DOHH2 (cell line): Measurements from ENCODE around the gene DPH3.

Experiments used
- H3F3A ChIP-seq: fragments of 200-600 bp; sonication (generic), shearing (Covaris generic); 2 replicates; pipeline ENCODE4 v1.6.0; 2016; ENCODE audit warnings: antibody characterized with exemption, mild to moderate bottlenecking; ENCODE audit not compliant: control insufficient read depth, insufficient read depth
- H3K27ac ChIP-seq: fragments of 200-600 bp; sonication (generic); 2 replicates; pipeline ENCODE4 v1.5.1; 2014; ENCODE audit warnings: low read depth, mild to moderate bottlenecking, low read length, moderate library complexity
- H3K27me3 ChIP-seq: fragments of 200-600 bp; sonication (generic); 2 replicates; pipeline ENCODE4 v1.6.1; 2014; ENCODE audit warnings: mild to moderate bottlenecking, low read length, mixed read lengths; ENCODE audit not compliant: control insufficient read depth
- H3K36me3 ChIP-seq: fragments of 200-600 bp; sonication (generic); 2 replicates; pipeline ENCODE4 v1.6.1; 2014; ENCODE audit warnings: mild to moderate bottlenecking, low read length, moderate library complexity, mixed read lengths; ENCODE audit not compliant: control insufficient read depth
- H3K4me1 ChIP-seq: fragments of 200-600 bp; sonication (generic); 2 replicates; pipeline ENCODE4 v1.6.1; 2014; ENCODE audit warnings: mild to moderate bottlenecking, low read length, mixed read lengths; ENCODE audit not compliant: control insufficient read depth
- H3K4me2 ChIP-seq: fragments of 200-600 bp; sonication (generic); 2 replicates; pipeline ENCODE4 v1.6.0; 2014; ENCODE audit warnings: mild to moderate bottlenecking, low read length, moderate library complexity
- H3K4me3 ChIP-seq: fragments of 200-600 bp; sonication (generic); 2 replicates; pipeline ENCODE4 v1.5.1; 2014; ENCODE audit warnings: mild to moderate bottlenecking, low read length, mixed read lengths
- H3K79me2 ChIP-seq: fragments of 200-600 bp; sonication (generic); 2 replicates; pipeline ENCODE4 v1.6.1; 2014; ENCODE audit warnings: mild to moderate bottlenecking, low read length, mixed read lengths; ENCODE audit not compliant: control insufficient read depth
- H3K9me2 ChIP-seq: fragments of 200-600 bp; sonication (generic); replicated peaks from 2 replicates; pipeline ENCODE4 v1.6.1; 2014; ENCODE audit warnings: mild to moderate bottlenecking, low read length, mixed read lengths; ENCODE audit not compliant: control insufficient read depth
- H3K9me3 ChIP-seq: fragments of 200-600 bp; sonication (generic); 2 replicates; pipeline ENCODE4 v1.6.1; 2014; ENCODE audit warnings: antibody characterized with exemption, low read length, mixed read lengths; ENCODE audit not compliant: control insufficient read depth, insufficient read depth
- H4K20me1 ChIP-seq: fragments of 200-600 bp; sonication (generic); 2 replicates; pipeline ENCODE4 v1.6.0; 2014; ENCODE audit warnings: low read depth, mild to moderate bottlenecking, antibody characterized with exemption, low read length, moderate library complexity; ENCODE audit not compliant: control insufficient read depth, insufficient read depth
- EZH2phosphoT487 ChIP-seq: fragments of 200-600 bp; sonication (generic); IDR thresholded peaks from 2 replicates; pipeline ENCODE4 v1.6.1; 2017; ENCODE audit warnings: borderline replicate concordance, mild to moderate bottlenecking, antibody characterized with exemption, low read length, moderate library complexity, mixed read lengths
- TF ChIP-seq, protein P1 (sequence below): fragments of 200-600 bp; sonication (generic); IDR thresholded peaks from one replicate; pipeline ENCODE4 v1.5.1; 2014; ENCODE audit warnings: antibody characterized with exemption, mild to moderate bottlenecking, low read depth, low read length; ENCODE audit not compliant: poor library complexity, severe bottlenecking

DPH3 gene

DNA sequence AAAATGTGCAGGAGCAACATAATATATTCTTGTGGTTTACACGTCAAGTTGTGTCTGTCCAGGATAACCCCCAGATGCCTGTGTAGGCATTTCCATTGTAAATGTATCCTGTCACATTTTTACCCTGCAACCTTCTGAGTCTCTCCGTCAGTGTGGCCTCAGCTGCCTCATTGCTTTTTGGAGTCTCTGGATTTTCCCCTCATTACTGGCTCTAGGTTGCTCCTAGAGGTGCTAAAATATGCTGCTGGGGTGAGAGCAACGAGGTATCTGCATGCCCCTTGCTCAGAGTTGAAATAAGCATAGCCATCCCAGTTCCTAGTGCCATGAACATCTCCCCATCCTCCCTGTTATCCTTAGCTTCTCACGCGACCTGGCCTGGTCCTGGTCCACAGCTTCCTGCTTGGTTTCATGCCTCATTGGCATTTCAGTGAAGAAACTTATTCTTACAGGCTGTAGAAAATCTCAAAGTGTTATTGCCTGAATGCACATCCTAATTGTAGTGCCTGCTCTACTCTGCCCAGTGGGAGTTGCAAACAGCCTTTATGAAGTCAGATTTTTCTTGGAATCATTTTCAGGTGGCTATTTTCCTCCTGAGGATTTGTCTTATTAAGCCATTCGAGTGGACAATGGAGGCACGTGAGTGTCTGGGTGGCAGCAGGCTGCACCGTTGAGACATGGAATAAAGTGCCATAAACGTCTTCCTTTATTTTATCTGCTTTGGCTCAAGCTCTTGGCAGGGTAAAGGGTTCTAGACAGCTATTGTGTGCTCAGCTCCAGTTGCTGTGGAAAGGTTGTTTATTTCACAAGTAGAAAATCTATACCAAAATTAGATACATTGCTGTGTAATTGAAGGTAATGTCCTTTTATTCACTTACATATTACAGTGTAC, 33.5 kb upstream of the DPH3 start:
- H3K9me3 ChIP-seq: peaks cover 6% of the 10 kb centered on the region; the same call in 1 of the 2 replicates

DNA sequence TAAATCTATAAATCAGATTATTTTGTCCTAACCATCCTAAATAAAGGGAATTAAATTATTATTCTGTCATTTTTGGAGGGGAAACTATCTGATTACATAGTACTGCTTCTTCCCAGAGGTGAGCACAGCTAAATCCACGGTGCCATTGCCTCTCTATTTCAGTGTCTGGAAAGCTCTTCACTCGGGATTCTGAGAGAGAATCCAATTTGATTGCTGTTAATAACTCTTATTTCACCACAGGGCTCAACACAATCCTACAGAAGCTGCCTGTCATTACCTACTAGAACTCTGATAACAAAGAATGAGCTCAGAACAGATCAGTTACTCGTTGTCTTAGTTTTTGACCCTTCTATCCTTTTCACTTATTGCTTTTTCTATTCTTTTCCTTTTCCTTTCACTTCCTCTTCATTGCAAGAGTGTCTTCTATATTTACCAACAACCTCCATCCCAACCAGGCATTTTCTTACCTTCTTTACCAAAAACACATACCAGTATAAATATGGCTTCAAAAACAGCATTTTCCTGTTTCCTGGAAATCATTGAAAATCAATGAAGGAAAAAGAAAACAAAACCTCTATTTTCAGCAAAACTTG, 30.7 kb upstream of the DPH3 start:
- Histone ChIP-seq H3F3A (peaks cover 8% of the 10 kb centered on the region; the same call in 1 of the 2 replicates), H3K9me3 (peaks cover 6% of the 10 kb centered on the region; the same call in 1 of the 2 replicates), H4K20me1 (no peaks in the 10 kb centered on the region), H3K27me3 (no peaks in the 10 kb centered on the region), H3K79me2 (peaks cover 13% of the 10 kb centered on the region), H3K9me2 (no peaks in the 10 kb centered on the region), H3K4me3 (no peak overlapping the region), H3K4me1 (peaks cover 22% of the 10 kb centered on the region), H3K4me2 (no peak overlapping the region), H3K36me3 (peaks cover 78% of the 10 kb centered on the region), H3K27ac (no peak overlapping the region)
- TF ChIP-seq EZH2phosphoT487: no peak
- TF ChIP-seq, protein P1, sequence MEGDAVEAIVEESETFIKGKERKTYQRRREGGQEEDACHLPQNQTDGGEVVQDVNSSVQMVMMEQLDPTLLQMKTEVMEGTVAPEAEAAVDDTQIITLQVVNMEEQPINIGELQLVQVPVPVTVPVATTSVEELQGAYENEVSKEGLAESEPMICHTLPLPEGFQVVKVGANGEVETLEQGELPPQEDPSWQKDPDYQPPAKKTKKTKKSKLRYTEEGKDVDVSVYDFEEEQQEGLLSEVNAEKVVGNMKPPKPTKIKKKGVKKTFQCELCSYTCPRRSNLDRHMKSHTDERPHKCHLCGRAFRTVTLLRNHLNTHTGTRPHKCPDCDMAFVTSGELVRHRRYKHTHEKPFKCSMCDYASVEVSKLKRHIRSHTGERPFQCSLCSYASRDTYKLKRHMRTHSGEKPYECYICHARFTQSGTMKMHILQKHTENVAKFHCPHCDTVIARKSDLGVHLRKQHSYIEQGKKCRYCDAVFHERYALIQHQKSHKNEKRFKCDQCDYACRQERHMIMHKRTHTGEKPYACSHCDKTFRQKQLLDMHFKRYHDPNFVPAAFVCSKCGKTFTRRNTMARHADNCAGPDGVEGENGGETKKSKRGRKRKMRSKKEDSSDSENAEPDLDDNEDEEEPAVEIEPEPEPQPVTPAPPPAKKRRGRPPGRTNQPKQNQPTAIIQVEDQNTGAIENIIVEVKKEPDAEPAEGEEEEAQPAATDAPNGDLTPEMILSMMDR: no peak

More for the DNA sequence above, 33.5 kb upstream of the DPH3 start:
- no peak overlapping the region for H3K4me2 ChIP-seq
- H3K27me3 ChIP-seq: no peaks in the 10 kb centered on the region
- peaks cover 25% of the 10 kb centered on the region for H3K4me1 ChIP-seq
- no peak for TF ChIP-seq EZH2phosphoT487
- TF ChIP-seq, protein P1: no peak
- no peak overlapping the region for H3K4me3 ChIP-seq
- peaks cover 5% of the 10 kb centered on the region for H3F3A ChIP-seq
- no peaks in the 10 kb centered on the region for H3K9me2 ChIP-seq
- peaks cover 83% of the 10 kb centered on the region for H3K36me3 ChIP-seq
- H4K20me1 ChIP-seq: no peaks in the 10 kb centered on the region
- no peak overlapping the region for H3K27ac ChIP-seq
- no peaks in the 10 kb centered on the region for H3K79me2 ChIP-seq

- no peaks in the 10 kb centered on the region for H3K27me3 ChIP-seq
- H3K4me1 ChIP-seq: peaks cover 18% of the 10 kb centered on the region
- H3K9me2 ChIP-seq: no peaks in the 10 kb centered on the region
- no peak overlapping the region for H3K27ac ChIP-seq
- H3K79me2 ChIP-seq: peaks cover 13% of the 10 kb centered on the region
- no peak overlapping the region for H3K4me3 ChIP-seq
- H3K4me2 ChIP-seq: no peak overlapping the region
- H3K36me3 ChIP-seq: peaks cover 78% of the 10 kb centered on the region
- H3K9me3 ChIP-seq: peaks cover 6% of the 10 kb centered on the region; the same call in 1 of the 2 replicates
- no peaks in the 10 kb centered on the region for H4K20me1 ChIP-seq
- H3F3A ChIP-seq: peaks cover 8% of the 10 kb centered on the region; the same call in 1 of the 2 replicates
- TF ChIP-seq EZH2phosphoT487: no peak
- TF ChIP-seq, protein P1: no peak
Observed at GRCh38 chr3:16294844-16295243, 30.1 kb upstream of the DPH3 start.
